HG03135 (cell line): ENCODE measurements around the gene PAK2.
A peak's percentile ranks its signal among the peaks of the same experiment; 100 is the strongest.
"Not testable (repeated sequence)": the region's sequence is repeated elsewhere in the genome, so short reads cannot be mapped to it uniquely, and the experiment has no call there.

ENCODE experiments used
- ATAC-seq: cut with Tn5 transposase; IDR thresholded peaks from one replicate; pipeline ENCODE4 v1.9.1; 2021; ENCODE audit warnings: mild to moderate bottlenecking, moderate library complexity; ENCODE audit not compliant: unreplicated experiment

The PAK2 gene

DNA sequence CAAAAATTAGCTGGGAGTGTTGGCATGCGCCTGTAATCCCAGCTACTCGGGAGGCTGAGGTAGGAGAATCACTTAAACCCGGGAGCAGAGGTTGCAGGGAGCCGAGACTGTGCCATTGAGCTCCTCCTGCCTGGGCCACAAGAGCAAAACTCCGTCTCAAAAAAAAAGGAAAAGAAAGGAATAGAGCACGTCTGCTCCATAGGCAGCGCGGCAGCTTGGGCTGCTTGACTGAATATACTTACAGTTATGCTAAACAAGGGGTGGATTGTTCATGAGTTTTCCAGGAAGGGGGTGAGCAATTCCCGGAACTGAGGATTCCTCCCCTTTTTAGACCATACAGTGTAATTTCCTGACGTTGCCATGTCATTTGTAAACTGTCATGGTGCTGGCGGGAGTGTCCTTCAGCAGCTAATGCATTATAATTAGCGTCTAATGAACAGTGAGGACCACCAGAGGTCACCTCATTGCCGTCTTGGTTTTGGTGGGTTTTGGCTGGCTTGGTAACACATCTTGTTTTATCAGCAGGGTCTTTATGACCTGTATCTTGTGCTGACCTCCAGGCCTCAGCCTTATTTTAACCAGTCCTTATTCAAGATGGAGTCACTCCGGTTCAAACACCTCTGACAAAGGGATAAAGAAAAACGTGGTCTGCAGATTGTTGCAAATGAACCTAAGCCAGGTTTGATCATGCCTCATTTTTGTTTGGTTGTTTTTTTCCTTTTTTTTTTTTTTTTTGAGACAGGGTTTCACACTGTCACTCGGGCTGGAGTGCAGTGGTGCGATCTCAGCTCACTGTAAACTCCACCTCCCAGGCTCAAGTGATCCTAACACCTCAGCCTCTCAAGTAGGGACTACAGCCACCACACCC is 103.1 kb downstream of the PAK2 start:
- ATAC-seq, result no peak

DNA sequence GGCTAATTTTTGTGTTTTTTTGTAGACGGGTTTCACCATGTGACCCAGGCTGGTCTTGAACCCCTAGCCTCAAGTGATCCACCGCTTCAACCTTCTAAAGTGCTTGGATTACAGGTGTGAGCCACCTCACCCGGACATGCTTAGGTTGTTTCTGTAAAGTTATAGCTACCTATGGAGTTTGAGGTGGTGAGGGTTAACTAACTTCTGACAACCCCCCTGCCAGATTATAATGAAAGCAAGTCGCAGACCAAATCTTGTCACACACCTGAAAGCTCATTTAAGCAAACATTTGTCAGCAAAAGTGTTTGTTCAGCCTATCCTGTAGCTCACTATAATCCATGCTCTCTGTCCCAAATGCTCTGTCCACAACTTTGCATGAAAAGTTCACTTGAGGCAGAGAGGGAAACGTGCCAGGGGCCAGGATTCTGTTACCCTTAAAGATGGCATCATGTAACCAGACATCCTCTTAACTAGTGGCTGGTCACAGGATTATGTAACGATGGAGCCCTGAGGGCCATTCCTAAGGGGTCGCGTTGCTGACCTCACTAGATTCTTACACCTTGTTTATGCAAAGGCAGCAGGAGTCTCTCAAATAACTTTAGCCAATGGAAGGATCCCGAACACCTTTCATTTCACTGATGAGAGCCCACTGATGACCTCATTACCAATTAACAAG is 103.9 kb downstream of the PAK2 start:
- no peak for ATAC-seq

DNA sequence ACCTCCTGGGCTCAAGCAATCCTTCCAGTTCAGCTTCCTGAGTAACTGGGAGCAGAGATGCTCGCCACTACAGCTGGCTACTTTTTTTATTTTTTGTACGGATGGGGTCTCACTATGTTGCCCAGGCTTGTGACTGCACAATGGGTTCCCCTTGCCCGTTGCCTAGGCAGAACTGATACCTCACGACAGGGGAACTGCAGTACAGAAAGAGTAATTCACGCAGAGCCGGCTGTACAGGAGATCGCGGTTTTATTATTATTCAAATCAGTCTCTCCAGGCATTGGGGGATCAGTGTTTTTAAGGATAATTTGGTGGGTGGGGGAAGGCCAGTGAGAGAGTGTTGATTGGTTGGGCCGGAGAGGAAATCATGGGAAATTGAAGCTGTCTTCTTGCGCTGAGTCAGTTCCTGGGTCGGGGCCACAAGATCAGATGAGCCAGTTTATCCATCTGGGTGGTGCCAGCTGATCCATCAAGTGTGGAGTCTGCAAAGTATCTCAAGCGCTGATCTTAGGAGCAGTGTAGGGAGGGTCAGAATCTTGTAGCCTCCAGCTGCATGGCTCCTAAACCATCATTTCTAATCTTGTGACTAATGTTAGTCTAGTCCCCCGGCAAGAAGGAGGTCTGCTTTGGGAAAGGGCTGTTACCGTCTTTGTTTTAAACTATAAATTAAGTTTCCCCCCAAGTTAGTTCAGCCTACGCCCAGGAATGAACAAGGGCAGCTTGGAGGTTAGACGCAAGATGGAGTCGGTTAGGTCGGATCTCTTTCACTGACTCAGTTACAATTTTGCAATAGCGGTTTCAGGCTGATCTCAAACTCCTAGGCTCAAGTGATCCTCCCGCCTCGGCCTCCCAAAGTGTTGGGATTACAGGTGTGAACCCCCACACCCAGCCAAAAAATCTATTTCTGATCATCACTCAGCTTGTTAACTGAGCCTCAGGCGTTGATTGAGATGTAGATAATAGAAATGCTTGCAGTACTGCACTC is 104.9 kb downstream of the PAK2 start:
- not testable (repeated sequence) for ATAC-seq

DNA sequence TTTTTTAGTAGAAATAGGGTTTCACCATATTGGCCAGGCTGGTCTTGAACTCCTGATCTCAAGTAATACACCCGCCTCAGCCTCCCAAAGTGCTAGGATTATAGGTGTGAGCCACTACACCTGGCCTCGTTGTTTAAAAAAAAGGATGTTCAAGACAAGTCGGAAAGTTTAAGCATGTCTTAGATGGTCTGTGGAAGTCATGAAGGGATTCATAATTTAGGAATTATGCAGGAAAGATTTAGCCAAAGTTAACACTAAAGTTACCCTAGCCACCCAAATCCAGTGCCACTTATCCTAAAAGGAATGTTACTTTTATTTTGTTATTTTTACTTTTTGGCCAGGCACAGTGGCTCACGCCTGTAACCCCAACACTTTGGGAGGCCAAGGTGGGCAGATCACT is 108.7 kb downstream of the PAK2 start:
- ATAC-seq, result not testable (repeated sequence)

DNA sequence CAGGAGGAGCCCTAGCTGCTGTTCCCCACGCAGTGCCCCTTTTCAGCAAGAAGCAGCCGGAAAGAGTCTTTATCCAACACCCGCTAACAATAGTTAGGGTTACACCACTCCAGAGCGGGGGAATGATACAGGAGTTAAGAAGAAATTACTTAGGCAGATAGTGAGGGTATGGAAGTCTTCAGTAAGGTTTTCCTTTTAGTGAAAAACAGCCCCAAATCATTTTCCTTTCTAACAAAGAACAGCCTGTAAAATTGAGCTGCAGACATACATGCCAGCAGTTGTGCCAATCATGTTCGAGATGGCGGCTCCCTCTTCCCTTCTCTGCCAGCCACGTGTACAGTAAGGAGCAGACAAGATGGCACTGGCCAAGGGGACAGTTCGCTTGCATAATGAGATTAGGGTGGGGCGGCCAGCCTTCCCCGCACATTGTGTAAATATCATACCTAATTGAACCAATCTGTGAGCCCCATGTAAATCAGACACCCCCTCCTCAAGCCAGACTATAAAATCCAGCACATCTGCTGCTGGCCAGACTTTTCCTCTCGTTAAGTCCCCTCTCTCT is 109.6 kb downstream of the PAK2 start:
- ATAC-seq, result no peak

DNA sequence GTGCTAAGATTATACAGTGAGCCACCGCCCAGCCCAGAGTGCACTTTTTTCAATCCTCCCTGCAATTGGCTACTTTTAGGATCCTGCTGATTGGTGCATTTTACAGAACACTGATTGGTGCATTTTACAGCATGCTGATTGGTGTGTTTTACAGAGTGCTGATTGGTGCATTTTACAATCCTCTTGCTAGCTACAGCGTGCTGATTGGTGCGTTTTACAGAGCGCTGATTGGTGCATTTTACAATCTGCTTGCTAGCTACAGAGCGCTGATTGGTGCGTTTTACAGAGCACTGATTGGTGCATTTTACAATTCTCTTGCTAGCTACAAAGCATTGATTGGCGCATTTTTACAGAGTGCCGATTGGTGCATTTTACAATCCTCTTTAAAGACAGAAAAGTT is 123.3 kb downstream of the PAK2 start:
- ATAC-seq, result not testable (repeated sequence)

DNA sequence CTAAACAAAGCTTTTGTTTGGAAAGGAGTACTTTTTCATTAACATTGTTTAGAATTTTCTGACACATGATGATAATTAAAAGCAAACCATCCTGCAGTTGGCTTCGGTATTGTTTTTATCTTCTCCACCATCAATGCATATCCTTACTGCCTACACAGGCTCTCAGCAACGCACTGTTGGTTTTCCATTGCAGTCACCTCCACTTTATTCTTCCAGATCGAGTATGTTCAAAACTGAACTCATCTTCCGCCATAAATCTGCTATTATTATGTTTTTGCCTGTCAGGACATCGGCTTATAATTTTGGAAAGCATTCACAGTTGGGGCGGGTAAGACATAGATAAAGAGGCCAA is 127.5 kb downstream of the PAK2 start:
- no peak for ATAC-seq

DNA sequence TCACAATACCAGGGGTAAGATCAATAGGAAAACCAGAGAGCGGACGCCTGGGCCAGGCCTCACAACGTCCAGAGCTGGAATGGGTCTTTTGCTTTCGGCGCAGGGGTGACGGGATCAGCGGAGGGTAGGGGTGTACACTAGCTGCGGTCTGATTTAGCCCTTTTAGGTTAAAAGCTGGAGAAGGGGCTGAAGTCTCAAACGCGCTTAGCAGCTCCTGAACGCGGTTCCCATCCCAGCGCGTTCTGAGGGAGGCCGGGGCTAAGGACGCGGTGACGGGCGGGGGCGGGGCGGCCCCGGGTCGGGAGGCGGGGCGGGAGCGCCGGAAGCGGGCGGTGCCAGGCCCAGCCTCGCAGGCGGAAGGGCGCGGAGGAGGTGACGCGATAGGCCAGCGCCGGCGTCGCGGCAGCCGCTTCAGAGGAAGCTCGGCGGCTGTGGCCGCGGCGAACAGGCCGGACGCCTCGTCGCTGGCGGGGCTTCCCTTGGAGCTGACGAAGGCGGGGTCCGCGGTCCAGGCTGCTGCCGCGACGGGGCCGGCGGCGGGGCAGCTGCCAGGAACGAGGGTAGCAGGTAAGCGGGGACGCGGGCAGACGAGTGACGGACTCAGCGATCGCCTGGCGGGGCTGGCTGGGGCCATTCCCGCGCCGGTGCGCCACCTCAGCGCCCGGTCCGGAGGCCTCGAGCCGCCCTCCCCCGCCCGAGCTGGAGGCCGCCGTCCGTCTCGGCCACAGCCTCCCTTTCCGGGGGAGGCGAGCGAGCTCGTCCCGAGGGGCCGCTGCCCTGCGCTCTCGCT is 128.0 kb downstream of the PAK2 start, which contains the start of gene SENP5:
TSS of gene SENP5 (plus strand) at position 414 of the 790 bp plus-strand sequence. CDS start 17,262 bp downstream, outside the sequence.
- ATAC-seq, result peak; percentile 86

DNA sequence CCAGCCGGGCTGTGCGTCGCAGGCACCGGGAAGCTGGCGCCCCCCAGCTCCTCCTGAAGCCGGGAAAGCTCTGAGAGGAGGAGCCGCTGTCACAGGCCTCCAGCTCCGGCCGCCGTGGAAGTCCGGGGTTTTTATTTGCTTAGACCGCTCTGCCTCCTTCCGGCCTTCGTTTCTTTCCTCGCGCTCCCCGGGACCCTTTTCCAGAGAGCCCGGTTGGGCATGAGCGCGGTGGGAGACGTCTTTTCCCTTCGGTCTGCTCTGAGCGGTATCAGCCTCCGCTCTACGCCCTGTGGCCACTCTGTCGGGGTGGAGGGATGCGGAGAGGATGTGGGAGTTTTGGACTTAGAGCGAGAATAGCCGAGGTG is 128.6 kb downstream of the PAK2 start:
- ATAC-seq, result peak; percentile 21

DNA sequence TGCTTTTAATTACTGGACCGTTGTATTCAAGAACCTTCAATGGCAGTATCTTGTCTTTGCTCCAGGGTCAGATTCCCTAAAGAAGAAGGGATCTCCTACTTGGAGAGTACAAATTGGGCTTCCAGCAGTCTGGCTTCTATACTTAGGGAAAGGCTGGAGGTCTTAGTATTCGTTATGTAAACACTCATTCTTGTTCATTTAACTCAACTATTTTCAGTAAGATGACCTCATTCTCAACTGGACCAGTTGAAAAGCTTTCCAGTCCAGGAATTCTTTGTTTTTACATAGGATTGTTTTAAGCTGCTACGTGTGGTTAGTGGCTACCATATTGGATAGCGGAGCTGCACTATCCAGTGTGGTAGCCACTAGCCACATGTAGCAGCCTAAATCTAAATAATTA is 132.7 kb downstream of the PAK2 start:
- no peak for ATAC-seq

DNA sequence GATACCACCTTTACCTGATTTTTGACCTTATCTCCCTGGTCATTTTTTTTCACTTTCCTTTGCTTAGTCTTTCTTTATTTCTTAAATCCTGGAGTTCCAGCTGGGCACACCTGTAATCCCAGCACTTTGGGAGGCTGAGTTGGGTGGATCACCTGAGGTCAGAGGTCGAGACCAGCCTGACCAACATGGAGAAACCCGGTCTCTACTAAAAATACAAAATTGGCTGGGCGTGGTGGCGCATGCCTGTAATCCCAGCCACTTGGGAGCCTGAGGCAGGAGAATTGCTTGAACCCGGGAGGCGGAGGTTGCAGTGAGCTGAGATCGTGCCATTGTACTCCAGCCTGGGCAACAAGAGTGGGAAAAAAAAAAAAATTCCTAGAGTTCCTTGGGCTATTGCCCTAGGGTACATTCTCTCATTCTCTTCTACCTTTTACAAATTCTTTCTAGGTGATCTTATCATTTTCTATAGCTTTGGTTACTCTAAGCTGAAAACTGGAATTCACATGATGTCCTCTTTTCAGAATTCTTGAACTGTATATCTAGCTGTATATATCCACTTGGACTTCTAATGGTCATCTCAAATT is 134.9 kb downstream of the PAK2 start:
- ATAC-seq, result not testable (repeated sequence)

DNA sequence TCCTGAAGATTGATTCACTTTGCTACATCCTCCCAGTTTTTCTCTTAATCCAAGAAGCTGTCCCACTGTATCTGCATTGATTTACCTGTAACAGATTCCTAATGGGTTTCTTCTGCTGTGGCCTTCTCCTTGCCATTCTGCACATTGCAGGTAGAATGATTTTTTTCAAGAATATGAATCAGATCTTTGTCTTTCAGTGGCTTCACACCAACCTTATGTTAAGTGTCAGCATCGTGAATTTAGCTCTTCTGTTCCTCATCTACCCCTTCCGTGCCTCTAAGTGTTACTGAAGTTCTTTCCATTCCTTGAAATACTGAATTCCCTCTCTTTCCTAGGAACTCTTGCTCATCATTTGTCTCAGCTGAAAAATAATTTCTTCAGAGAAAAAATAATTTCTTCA is 135.6 kb downstream of the PAK2 start:
- ATAC-seq, result no peak
